HG02981 (cell line): ENCODE data around the gene ADH5.
"Not testable (repeated sequence)": the region's sequence is repeated elsewhere in the genome, so short reads cannot be mapped to it uniquely, and the experiment has no call there.

ENCODE experiments used
- ATAC-seq: cut with Tn5 transposase; IDR thresholded peaks from one replicate; pipeline ENCODE4 v1.9.1; 2021; ENCODE audit warnings: mild to moderate bottlenecking, moderate library complexity; ENCODE audit not compliant: unreplicated experiment

Gene ADH5

DNA sequence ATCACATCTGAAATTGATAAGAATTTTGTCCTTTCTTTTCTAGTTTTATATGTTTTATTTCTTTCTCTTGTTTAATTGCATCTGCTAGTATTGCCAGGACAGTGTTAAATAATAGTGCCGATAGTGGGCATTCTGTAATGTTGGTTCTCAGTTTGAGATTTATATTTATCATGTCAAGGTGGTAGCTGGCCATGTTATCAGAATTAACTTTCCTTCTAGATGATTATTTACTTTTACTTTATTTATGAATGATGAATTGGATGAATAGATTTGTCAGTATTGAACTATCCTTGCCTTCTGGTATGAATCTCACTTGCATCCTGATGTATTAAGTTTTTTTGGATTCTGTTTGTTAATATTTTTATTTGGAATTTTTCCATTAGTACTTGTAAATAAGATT, 50.4 kb downstream of the ADH5 start:
- ATAC-seq, result no peak

DNA sequence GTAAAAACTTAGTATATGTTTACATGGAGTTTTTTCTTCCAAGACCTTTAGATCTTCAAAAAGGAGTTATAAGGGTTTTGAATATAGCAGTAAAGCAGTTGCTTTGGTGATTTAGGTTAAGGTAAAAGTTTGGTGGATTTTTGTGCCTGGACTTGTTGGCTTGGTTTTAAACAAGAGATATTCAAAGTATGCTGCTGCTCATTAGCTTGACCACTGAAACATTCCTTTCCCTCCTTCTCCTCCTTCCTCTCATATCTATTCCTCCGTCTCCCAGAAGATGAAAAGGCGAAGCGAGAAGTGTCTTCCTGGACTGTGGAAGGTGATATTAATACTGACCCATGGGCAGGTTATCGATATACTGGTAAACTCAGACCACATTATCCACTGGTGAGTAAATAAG, 54.6 kb downstream of the ADH5 start:
- ATAC-seq, result no peak

DNA sequence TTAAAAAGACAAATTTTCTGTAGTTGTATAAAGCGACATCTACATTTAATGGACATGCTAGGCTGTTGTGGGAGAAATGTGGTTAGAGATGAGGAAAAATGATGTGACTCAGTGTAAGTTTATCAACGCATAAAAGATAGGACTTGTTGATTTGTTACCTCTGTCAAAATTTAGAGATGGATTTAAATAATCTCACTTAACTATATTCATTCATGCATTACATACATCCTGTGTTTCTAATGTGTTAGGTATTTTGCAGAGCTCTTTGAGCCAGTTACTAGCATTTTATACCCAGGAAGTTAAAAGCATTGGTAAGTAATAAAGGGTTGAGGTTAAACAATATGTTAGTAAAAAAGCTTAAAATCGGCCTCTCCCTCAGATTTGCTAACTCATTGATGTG, 58.7 kb downstream of the ADH5 start:
- ATAC-seq, result no peak

DNA sequence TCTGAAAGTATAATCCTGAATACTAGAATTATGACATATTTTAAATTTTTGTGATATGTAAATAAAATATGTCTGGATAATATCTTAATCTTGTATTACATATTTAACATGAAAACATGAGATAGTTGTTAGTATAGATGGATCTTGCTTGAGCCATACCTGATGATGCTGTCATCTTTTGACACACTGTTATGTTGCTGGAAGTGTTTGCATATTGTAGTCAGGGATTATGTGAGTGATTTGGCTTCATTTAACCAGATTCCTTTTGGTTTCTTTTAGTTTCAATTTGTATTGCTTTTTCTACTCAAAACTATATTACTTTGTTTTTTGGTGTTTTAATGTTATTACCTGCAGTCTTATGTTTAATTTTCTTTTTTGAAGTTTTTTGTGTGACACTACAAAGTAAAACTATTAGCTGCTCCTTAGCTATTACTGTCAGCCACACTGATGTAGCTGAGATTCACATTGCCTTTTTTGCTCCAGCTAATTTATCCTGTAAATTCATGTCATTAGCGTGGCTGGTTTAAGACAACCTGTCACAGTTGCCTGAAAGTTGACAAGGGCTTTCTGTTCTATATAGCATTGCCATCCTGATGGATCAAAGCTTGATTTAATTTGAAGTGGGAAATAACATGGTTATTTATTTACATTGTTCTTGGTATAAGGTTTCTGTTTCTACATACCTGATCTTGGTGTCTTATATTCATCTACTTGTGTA, 59.4 kb downstream of the ADH5 start:
- peak; percentile 91 for ATAC-seq

DNA sequence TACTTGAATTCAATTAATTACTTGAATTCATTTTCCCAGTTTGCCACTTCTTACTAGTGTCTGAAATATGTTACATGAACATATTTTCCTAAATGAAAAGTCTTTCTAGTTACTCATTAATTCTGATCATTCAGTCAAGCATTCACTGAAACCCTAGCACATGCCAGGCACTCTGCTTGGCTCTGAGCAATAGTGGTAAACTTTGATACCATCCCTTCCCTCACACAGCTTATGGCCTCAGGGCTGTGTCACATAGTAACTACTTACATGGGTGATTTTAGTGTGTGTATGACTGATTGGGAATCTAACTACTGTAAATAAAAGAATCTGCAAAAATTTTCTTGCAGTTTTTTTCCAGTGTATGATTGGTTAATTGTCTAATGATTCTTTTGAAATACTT, 60.4 kb downstream of the ADH5 start:
- peak; percentile 39 for ATAC-seq

DNA sequence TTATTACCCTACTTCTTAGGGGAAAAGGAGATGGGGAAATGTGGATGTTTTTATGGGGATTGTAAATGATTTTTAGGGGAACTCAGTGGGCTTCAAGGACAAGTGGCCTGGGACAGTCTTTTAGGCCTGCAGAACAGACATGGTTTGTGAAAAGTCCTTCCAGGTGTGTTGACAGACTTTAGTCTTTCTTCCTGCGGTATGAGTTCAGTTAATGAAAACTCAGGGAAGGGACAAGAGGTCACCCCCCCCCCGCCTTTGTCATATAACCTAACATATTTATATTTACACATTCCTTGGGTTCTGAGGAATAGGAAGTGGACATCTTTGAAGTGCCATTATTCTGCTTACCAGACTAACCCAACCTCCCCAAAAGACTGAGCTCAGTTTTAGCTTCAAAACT, 61.3 kb downstream of the ADH5 start:
- ATAC-seq, result no peak

DNA sequence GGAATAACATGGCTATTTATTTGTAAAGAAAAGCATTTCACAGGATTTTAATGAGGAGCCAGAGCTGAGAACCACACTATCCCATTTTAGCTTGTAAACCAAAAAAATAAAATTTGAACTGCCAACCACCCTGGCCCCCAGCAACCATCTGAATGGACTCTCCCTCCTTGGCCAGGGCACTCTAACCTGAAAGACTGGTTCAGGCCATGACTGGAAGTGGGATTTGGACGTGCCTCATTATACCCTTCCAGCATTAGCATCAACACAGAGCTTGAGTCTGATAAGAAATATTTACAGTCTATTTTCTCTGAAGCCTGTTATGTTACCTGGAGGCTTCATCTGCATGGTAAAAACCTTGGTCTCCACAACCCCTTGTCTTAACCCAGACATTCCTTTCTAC, 63.1 kb downstream of the ADH5 start:
- no peak for ATAC-seq

DNA sequence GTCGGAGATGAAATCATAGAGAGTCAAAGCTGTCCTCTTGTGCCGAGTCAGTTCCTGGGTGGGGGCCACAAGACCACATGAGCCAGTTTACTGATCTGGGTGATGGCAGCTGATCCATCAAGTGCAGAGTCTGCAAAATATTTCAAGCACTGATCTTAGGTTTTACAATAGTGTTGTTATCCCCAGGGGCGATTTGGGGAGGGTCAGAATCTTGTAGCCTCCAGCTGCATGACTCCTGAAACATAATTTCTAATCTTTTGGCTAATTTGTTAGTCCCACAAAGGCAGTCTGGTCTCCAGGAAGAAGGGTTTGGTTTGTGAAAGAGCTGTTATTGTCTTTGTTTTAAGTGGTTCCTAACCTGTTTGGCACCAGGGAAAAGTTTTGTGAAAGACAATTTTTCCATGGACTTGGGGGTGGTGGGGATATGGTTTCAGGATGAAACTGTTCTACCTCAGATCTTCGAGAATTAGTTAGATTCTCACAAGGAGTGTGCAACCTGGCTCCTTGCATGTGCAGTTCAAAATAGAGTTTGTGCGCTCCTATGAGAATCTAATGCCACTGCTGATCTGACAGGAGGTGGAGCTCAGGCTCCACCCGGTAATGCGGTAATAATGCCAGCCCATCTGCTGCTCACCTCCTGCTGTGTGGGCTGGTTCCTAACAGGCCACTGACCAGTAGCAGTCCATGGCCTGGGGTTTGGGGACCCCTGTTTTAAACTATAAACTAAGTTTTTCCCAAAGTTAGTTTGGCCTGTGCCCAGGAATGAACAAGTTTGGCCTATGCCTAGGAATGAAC, 63.9 kb downstream of the ADH5 start:
- no peak for ATAC-seq

DNA sequence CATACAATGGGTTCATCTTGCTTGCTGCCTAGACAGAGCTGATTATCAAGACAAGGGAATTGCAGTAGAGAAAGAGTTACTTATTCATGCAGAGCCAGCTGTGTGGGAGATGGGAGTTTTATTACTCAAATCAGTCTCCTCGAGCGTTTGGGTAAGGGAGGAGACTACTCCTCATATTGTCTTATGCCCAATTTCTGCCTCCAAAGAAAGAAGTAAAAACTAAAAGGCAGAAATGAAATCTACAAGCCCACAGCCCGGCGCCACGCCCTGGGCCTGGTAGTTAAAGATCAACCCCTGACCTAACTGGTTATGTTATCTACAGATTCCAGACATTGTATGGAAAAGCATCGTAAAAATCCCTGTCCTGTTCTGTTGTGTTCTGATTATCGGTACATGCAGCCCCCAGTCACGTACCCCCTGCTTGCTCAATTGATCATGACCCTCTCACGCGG, 64.8 kb downstream of the ADH5 start:
- not testable (repeated sequence) for ATAC-seq

DNA sequence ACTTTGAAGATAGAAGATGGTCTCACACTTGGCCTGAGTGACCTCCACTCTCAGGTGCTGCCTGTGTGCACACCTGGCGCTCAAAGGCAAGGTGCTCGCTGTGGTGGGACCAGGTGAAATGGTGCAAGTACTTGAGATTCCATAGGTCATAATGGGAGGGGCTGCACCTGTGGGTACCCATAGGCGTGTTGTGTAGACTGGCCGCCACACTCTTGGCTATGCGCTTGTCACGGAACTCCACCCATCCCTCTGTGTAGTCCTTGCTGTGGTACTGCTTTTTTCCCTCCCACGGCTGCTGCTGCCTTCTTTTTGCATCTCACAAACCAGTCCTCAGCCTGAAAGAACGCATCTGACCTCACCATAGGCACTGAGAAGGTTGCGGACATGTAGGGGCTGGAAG, 66.0 kb downstream of the ADH5 start:
- no peak for ATAC-seq

DNA sequence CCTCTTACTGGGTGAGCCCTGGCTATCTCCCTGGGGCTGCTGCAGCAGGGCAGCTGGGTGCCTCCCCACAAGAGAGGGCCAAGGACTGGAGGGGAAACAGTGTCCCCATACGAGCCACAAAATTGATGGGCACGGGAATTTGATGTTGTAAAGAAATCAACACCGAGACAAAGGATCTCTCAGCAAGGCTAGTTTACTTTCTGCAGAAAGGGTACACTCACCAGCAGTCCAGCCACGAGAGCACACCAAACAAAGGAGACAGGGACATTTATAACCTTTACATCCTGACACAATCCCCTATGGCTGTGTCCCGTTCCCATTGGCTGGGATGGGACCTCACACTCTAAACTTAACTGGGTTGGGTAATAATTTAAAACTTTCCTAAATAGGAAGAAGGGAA, 67.2 kb downstream of the ADH5 start:
- no peak for ATAC-seq
